ENCODE measurements around the gene DIDO1.
A peak's percentile ranks its signal among the peaks of the same experiment; 100 is the strongest.

DIDO1 gene

GRCh38 chr20:62926229-62927127, at the start of gene DIDO1:
TSS of gene DIDO1 (minus strand) at chr20:62926505.
- peak; percentile 88 for DNase-seq (ENCODE audit: low spot score)

GRCh38 chr20:62975251-62975760, 49.0 kb upstream of the DIDO1 start:
- DNase-seq (ENCODE audit: low spot score), result no peak

- no peak for DNase-seq (ENCODE audit: low spot score)
Observed at GRCh38 chr20:62972845-62973745, 46.8 kb upstream of the DIDO1 start.

GRCh38 chr20:62971950-62972844, 45.9 kb upstream of the DIDO1 start:
- peak; percentile 59 for DNase-seq (ENCODE audit: low spot score)

- no peak for DNase-seq (ENCODE audit: low spot score)
Observed at GRCh38 chr20:62971211-62971949, 45.1 kb upstream of the DIDO1 start.

GRCh38 chr20:62970307-62971210, 44.3 kb upstream of the DIDO1 start:
- DNase-seq (ENCODE audit: low spot score), result no peak

- no peak for DNase-seq (ENCODE audit: low spot score)
Observed at GRCh38 chr20:62969939-62970306, 43.6 kb upstream of the DIDO1 start.

GRCh38 chr20:62969179-62969760, 43.0 kb upstream of the DIDO1 start:
- no peak for DNase-seq (ENCODE audit: low spot score)

GRCh38 chr20:62968378-62969178, 42.3 kb upstream of the DIDO1 start:
- DNase-seq (ENCODE audit: low spot score), result no peak

GRCh38 chr20:62967628-62968351, 41.5 kb upstream of the DIDO1 start:
- no peak for DNase-seq (ENCODE audit: low spot score)

GRCh38 chr20:62967149-62967501, 40.8 kb upstream of the DIDO1 start:
- no peak for DNase-seq (ENCODE audit: low spot score)

GRCh38 chr20:62966212-62967148, 40.2 kb upstream of the DIDO1 start:
- DNase-seq (ENCODE audit: low spot score), result no peak

GRCh38 chr20:62965363-62965771, 39.1 kb upstream of the DIDO1 start:
- no peak for DNase-seq (ENCODE audit: low spot score)

- DNase-seq (ENCODE audit: low spot score), result no peak
Observed at GRCh38 chr20:62964700-62965099, 38.4 kb upstream of the DIDO1 start.

GRCh38 chr20:62963614-62964397, 37.5 kb upstream of the DIDO1 start:
- no peak for DNase-seq (ENCODE audit: low spot score)

Data from hematopoietic multipotent progenitor cell treated with erythropoietin and hydrocortisone succinate and interleukin-3 and kit ligand, for 15 days (in vitro differentiated cells).